HEK293 (cell line): ENCODE data around the gene SMYD1.

Experiments
- ATF2 ChIP-seq: fragments of 450-650 bp; formaldehyde crosslinking; IDR thresholded peaks from 2 replicates; pipeline ENCODE4 v1.5.1; 2016; ENCODE audit warnings: missing biosample characterization, missing genetic modification characterization, low read depth
- CTCF ChIP-seq: fragments of 450-650 bp; formaldehyde crosslinking; IDR thresholded peaks from 2 replicates; pipeline ENCODE4 v1.5.1; 2016; ENCODE audit warnings: missing biosample characterization, missing genetic modification characterization
- ELK4 ChIP-seq: IDR thresholded peaks from 2 replicates; pipeline ENCODE4 v1.6.1; 2011; ENCODE audit warnings: mild to moderate bottlenecking, low read depth, low read length, borderline replicate concordance
- OVOL3 ChIP-seq: fragments of 450-650 bp; formaldehyde crosslinking; IDR thresholded peaks from 2 replicates; pipeline ENCODE4 v1.5.1; 2016; ENCODE audit warnings: missing biosample characterization, missing genetic modification characterization
- REST ChIP-seq: fragments of 450-650 bp; formaldehyde crosslinking; IDR thresholded peaks from 2 replicates; pipeline ENCODE4 v1.5.1; 2016; ENCODE audit warnings: missing biosample characterization, missing genetic modification characterization
- SETDB1 ChIP-seq: IDR thresholded peaks from one replicate; pipeline ENCODE4 v1.6.1; 2017; ENCODE audit warnings: mild to moderate bottlenecking, low read length, moderate library complexity, mixed read lengths; ENCODE audit not compliant: insufficient read length
- ZBTB44 ChIP-seq: fragments of 450-650 bp; IDR thresholded peaks from 2 replicates; pipeline ENCODE4 v1.5.1; 2018; ENCODE audit warnings: missing biosample characterization, mild to moderate bottlenecking, missing genetic modification characterization
- ZNF121 ChIP-seq: fragments of 450-650 bp; formaldehyde crosslinking; IDR thresholded peaks from 2 replicates; pipeline ENCODE4 v1.5.1; 2016; ENCODE audit warnings: missing biosample characterization, missing genetic modification characterization
- ZNF138 ChIP-seq: fragments of 450-650 bp; formaldehyde crosslinking; IDR thresholded peaks from 2 replicates; pipeline ENCODE4 v1.5.1; 2016; ENCODE audit warnings: missing biosample characterization, missing genetic modification characterization, borderline replicate concordance
- ZNF302 ChIP-seq: fragments of 450-650 bp; formaldehyde crosslinking; IDR thresholded peaks from 2 replicates; pipeline ENCODE4 v1.5.1; 2016; ENCODE audit warnings: missing biosample characterization, missing genetic modification characterization, low read depth
- ZNF423 ChIP-seq: fragments of 450-650 bp; formaldehyde crosslinking; IDR thresholded peaks from 2 replicates; pipeline ENCODE4 v1.5.1; 2016; ENCODE audit warnings: missing biosample characterization, missing genetic modification characterization
- ZNF747 ChIP-seq: fragments of 450-650 bp; formaldehyde crosslinking; IDR thresholded peaks from 2 replicates; pipeline ENCODE4 v1.5.1; 2016; ENCODE audit warnings: missing biosample characterization, missing genetic modification characterization
- ZNF837 ChIP-seq: fragments of 450-650 bp; formaldehyde crosslinking; IDR thresholded peaks from 2 replicates; pipeline ENCODE4 v1.5.1; 2016; ENCODE audit warnings: missing biosample characterization, missing genetic modification characterization

- TF ChIP-seq REST (tag by site-specific recombination) (no peak), ZBTB44 (tag by site-specific recombination) (no peak), CTCF (tag by site-specific recombination) (no peak), ZNF747 (tag by site-specific recombination) (no peak), ZNF138 (tag by site-specific recombination) (no peak), ZNF121 (no peak), ZNF302 (tag by site-specific recombination) (no peak), OVOL3 (tag by site-specific recombination) (no peak), SETDB1 (no peak), ELK4 (no peak), ATF2 (tag by site-specific recombination) (no peak), ZNF423 (tag by site-specific recombination) (no peak), ZNF837 (tag by site-specific recombination) (no peak)
These were observed 18.0 kb upstream of the SMYD1 start for GRCh38 chr2:88049622-88050021.
